Stimulated activated naive CD4-positive, alpha-beta T cell (primary cell): ENCODE measurements around the gene CACNA1G.
A peak's percentile ranks its signal among the peaks of the same experiment; 100 is the strongest.

Experiments used
- DNase-seq, 6 experiments: peaks; one replicate each; lab custom pipeline; 2025; lab: John Stamatoyannopoulos, UW

CACNA1G gene

DNA sequence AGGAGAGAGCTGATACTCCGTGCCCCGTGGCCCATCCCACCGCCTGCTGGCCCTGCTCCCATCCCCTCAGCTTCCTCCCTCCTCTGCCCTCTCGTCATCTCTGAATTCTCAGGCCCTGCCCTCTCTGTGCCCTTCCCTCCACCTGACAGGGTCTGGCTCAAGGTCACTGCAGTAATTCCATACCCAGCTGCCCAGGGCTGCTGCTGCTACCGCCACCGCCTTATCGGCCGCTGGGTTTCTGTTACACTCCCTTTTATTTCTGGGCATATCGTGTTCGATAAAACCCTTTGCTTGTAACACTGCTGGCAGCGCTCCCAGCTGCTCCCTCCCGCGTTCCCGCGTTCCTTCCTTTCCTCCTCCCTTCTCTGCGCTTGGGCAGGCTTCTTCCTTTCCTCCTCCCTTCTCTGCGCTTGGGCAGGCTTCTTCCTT, 26.8 kb upstream of the CACNA1G start:
- no peak for DNase-seq

DNA sequence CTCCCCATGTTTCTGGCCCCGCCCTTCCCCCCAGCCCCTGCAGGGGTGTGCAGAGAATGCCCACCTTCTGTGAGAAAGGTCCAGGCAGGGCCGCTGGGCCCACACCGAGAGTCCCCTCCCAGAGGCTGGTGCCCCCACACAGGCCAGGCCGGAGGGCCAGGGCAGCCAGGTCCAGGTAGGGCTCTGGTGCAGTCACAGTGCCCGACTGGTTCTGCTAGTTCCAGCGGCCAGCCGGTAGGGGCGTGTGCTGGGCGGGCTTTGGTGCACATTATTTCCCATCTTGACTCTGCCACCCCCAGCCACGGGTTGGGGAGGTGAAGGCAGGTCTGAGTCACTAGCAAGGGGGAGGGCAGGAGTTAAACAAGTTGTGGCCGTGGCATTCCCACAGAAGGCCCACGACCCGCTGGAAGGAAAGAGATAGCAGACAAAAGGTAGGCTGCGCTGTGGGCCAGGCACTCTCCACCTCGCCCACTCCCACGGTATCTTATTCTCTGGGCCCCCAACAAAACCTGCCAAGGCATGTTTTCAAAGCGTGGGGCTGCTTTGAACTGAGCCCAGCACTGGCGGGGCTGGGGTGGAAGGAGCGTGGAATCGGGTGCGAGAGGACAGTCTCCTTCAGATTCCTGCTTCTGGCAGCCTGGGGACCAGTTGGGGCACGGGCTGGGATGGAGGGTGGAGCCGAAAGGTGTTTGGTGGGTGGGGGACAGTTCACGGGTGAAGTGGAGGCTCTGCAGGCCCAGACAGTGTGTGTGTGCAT, 26.1 kb upstream of the CACNA1G start:
- no peak for DNase-seq

DNA sequence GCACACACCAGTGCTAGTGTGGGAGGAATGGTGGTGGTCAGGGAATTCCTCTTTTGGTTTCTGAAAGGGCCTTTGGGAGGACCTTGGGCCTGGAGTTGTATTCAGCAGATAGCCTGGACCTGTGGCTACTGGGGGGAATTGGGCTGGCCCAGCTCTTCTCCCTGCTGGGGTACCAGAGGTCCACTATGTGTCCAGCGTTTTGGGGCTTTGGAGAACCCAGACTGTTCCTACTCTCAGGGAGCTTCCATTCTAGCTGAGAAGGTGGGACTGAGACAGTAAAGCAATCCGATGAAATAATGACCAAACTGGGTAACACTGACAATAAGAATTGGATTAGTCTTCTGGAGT, 25.6 kb upstream of the CACNA1G start:
- DNase-seq, result no peak

DNA sequence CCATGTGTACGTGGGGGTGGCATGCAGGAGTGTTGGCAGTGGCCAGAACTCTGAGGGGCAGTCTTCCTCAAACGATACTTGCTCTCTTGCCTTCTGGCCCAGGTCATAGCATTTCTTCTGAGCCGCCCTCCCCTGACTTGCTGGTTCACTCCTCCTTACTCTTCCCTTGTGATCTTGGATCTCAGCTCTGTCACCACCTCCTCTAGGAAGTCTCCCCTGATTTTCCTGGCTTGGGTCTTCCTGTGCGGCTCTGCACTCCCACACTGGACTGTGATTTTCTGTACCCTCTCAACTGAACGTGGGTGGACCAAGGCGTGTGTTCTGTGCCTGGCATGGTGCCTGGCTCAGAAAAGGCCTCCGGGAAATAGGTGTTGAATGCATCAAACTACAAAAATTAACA, 25.1 kb upstream of the CACNA1G start:
- no peak for DNase-seq

DNA sequence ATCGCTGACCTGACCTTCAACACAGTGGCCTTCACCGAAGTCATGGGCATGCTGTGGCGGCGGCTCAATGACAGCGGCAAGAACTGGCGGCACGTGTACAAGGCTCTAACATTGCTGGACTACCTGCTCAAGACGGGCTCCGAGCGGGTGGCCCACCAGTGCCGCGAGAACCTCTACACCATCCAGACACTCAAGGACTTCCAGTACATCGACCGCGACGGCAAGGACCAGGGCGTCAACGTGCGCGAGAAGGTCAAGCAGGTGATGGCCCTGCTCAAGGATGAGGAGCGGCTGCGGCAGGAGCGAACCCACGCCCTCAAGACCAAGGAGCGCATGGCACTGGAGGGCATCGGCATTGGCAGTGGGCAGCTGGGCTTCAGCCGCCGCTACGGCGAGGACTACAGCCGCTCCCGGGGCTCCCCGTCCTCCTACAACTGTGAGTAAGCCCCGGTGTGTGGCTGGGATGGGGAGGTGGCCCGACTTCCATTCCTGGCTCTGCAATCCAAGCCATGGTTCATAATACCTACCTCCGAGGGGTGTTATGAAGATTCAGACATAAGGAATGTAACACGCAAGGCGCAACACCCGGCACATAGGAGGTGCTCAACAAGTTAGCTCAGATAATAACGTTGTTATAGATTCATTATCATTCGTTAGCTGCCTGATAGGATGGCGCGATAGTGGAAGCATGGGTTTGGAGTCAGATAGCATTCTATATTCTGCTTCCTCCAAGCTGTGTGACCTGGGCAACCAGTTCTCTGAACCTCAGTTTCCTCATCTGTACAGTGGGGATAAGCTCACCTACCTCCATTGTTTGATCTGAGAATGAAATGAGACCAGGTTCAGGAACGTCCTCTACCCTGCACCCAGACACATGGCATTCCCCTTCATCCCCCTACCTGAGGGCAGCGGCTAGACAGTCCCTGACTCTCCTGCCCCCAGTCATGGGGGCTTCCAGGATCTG, 23.6 kb upstream of the CACNA1G start:
- no peak for DNase-seq

DNA sequence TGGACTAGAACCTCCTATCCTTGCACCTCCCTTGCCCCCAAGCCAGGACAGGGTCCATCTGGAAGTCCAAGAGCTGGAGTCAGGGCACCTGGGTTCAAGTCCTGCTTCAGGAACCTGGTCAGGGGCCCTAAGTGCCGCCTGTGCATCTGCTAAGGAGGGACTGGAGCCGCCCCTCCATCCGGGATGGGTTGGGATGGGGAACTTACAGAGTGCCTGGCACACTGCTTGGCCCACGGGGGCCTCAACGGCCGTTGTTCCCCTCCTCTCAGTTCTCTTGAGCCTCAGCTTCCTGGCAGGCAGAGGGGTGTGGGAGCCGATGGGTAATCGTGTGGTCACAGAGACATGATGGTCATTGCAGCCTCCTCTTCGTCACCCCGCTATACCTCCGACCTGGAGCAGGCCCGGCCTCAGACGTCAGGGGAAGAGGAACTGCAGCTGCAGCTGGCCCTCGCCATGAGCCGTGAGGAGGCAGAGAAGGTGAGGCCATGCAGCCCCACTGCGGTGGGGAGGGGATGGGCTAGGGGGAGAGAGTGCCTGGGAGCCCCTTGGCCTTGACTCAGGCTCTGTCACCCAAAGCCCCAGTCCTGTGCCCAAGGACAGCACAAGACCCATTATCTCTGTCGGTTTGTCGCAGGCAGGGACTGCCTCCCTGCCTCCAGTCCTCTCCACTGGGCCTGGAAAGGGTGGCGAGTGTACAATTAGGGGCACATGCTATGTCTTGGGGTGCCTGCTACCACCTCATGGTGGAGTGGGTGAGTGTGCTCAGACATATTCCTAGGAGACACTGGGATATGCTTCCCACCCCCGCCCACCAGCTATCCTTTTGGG, 22.6 kb upstream of the CACNA1G start:
- no peak for DNase-seq

DNA sequence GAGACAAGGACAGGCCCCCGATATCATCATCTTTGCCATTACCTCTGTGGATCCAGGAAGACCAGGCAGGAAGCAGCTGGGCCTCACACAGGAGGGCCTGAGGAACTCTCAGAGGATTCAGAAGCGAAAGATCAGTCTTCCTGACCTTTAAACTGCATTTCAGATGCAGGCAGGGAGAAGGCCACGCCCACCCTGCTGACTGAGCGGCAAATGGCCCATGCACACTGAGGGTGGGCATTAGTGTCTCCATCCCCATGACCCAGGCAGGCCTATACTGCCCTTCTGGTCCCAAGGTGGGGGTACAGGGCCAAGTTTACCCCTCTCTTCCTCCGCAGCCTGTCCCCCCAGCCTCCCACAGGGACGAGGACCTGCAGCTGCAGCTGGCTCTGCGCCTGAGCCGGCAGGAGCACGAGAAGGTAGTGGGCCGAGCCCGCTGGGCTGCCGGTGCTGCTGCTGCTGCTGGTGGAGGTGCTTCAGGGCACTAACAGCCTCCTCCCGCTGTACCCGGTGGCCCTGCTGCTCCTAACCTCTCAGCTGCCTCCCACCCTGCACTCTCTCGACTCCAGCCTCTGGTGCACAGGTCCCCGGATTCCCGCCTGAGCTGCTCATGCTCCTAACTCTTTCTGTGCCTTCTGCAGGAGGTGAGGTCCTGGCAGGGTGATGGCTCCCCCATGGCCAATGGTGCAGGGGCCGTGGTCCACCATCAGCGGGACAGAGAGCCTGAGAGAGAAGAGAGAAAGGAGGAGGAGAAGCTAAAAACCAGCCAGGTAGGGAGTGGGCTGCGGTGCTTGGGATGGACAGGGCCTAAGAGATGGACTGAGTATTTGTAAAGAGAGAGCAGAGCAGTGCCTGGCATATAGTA, 21.7 kb upstream of the CACNA1G start:
- no peak for DNase-seq

DNA sequence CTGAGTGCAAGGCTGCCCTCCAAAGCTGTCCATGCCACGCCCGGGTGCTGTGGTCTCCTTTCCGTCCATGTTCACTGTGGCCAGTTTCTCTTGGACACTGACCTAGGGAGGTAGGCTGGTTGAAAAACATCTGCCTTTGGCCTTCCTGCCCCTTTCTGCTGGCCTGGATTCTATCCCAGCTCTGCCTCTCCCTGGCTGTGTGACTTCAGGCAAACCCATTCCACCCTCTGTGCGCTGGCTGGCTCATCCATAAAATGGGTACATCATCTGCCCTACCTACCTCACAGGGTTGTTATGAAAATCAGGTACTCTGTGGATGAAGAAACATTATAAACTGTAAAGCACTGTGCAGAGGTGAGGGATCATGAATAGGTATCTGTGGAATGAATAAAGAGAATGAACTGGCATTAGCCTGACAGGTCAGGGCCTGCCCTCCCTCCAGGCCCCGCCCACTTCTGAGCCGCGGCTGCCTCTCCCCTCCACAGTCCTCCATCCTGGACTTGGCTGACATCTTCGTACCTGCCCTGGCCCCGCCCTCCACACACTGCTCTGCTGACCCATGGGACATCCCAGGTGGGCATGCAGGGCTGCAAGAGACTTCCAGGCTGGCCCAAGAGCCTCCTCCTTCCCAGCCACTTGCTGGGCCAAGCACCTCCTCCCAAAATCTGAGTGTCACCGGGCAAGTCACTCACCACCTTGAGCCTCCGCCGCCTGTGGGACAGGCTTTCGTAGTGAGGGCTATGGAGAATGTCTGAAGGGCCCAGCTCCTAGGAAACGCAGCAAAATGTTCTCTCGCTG, 20.6 kb upstream of the CACNA1G start:
- DNase-seq, result no peak

DNA sequence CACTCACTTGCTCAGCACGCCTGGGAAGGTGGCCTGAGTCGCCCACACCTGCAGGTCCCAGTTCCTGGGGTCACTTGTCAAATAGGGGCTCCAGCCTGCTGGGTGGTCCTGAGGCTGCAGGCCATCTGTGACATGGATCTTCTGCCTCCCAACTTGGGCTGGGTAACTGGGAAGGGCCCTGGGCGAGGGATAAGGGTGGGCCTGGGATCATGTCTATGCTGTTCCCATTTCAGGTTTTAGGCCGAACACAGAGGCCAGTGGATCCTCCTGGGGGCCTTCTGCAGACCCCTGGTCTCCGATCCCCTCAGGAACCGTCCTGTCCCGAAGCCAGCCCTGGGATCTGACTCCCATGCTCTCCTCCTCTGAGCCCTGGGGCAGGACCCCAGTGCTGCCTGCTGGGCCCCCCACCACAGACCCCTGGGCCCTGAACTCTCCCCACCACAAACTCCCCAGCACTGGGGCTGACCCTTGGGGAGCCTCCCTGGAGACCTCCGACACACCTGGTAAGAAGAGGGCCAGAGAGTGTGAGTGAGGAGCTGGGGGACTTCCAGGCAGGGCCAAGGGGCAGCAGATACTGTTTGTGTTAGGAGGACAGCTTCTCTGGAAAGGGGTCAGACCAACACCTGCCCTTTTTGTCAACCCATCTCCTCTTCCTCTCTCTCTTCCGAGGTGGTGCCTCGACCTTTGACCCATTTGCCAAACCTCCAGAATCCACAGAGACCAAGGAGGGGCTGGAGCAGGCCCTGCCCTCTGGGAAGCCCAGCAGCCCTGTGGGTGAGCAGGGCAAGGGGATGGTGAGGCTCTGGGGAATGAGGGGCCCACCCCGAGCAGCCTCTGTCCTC, 19.7 kb upstream of the CACNA1G start:
- no peak for DNase-seq

DNA sequence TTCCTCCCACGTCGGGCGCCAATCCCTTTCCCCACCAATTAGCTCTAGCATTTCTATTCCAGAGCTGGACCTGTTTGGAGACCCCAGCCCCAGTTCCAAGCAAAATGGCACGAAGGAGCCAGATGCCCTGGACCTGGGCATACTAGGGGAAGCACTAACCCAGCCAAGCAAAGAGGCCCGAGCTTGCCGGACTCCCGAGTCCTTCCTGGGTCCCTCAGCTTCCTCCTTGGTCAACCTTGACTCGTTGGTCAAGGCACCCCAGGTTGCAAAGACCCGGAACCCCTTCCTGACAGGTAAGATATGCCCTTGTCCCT, 19.2 kb upstream of the CACNA1G start:
- peak in 1 of 6 experiments; percentile 24 for DNase-seq

DNA sequence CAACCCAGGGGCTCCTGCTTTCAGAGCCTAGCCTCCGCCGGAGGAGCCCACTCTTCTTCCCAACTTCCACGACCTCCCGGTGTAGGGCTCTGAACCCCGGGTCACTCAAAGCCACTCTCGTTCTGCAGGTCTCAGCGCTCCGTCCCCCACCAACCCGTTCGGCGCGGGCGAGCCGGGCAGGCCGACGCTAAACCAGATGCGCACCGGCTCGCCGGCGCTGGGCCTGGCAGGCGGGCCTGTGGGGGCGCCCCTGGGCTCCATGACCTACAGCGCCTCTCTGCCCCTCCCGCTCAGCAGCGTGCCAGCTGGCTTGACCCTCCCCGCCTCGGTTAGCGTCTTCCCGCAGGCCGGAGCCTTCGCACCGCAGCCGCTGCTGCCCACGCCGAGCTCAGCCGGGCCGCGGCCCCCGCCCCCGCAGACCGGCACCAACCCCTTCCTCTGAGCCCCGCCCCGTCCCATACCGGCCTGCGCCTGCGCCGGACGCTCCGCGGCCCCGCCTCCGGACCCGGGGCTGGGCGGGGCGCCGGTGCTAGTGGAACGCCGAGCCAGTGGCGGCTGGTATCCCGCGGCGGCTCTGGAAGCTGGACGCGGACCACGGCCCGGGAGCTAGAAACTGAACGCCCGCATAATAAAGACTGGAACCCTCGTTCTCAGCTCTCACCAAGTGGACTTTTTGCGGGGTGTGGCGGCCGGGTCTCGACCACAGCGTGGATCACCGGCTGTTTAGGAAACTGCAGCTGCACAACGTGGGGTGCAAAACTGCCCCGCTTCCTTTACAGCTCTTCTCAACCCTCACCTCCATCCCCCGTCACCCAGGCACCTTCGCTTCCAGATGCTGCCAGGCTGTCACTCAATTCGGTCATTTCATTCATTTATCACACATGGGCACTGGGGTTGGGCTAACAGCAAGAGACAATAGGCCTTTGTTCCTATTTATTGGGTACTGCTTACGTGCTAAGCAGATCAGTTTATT, 18.5 kb upstream of the CACNA1G start:
- peak; percentile 63 to 85 (median 76) for DNase-seq

DNA sequence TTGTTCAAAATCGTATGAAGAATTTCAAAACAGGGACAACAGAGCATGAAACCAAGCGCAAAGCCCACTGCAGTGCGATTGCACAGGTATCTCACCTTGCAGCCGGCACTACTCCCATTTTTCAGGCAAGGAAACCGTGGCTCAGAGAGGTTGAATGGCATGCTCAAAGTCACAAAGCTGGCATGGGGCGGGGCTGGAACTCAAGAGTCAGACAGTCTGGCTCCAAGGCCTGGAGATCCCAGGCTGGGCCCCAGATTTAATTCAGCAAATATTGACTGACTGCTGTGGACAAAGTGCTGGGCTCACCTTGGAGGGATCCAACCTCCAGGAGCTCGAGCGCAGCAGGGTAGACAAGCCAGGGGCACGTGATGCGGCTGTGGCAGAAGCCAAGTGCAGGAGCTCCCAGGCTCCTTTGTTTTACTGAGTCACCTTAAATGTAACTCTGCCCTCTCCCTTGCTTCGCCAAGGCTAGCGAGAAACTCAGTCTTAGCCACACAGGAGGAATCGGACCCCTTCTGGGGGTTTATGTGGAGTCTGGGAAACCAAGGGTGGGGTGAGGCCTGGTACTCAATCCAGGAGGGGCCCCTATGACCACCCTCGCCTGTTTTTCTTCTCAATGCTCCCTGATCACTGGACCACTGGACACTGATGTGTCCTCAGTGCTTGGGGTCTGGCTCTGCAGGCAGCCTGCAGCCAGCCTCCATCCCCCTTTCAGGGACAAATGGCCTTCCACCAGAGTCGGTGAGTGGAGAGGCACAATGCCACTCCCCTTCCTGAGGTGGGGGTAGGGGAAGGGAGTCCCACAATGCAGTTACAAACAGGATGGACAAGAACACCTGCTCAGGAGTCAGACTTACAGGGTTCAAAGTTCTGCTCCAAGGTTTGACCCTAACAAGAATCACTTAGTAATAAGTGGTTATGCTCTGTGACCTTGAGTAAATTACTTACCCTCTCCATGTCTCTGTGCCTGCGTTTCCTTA, 17.4 kb upstream of the CACNA1G start:
- DNase-seq, result no peak

DNA sequence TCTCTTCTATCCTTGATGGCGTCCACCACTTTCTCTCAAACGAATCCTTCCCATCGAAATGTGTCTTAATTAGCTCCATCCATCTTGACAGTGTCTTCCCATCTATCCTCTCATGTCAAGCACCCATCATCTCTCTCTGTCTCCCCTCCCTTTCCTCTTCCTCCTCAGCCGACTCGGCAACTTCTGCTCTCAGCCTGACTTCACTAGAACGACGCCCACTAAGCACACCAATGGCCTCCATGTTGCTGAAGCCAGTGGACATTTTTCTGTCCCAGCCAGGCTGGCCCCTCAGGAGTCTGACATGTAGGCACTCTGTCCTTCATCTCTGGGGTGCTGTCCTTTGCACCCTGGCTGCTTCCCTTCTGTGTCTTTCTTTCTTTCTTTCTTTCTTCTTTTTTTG, 16.0 kb upstream of the CACNA1G start:
- no peak for DNase-seq

DNA sequence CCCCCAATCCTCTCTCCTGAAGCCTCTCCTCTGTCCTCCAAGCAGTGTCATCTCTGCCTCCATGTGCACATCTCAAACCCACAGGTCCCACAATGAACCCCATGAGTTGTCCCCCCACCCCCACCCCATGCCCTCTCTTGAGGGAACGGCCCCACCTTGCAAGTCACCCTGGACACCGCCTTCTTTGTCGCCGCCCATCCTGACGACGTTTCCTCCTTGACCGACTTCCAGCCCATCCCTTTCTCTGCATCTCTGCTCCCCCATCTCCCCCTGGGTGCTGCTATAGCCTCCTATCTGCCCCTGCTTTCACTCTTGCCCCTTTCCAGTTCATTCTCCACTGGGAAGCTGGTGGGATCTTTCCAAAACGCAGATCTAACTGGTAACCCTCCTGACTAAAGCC, 15.2 kb upstream of the CACNA1G start:
- DNase-seq, result no peak

DNA sequence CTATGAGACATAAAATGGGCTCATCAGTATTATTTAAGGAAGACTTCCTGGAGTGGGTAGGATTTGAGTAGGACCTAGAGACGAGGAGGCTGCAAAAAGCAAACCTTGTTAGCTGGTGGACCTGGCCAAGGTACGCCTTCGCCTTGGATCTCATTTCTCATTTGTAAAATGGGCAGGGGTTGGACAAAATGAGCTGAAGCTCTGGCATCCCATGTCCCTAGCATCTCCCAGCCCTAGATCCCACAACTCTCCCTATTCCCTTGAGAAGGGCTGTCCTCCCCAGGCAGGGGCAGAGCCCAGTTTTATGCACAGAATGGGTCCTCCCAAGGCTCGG, 13.8 kb upstream of the CACNA1G start:
- no peak for DNase-seq

DNA sequence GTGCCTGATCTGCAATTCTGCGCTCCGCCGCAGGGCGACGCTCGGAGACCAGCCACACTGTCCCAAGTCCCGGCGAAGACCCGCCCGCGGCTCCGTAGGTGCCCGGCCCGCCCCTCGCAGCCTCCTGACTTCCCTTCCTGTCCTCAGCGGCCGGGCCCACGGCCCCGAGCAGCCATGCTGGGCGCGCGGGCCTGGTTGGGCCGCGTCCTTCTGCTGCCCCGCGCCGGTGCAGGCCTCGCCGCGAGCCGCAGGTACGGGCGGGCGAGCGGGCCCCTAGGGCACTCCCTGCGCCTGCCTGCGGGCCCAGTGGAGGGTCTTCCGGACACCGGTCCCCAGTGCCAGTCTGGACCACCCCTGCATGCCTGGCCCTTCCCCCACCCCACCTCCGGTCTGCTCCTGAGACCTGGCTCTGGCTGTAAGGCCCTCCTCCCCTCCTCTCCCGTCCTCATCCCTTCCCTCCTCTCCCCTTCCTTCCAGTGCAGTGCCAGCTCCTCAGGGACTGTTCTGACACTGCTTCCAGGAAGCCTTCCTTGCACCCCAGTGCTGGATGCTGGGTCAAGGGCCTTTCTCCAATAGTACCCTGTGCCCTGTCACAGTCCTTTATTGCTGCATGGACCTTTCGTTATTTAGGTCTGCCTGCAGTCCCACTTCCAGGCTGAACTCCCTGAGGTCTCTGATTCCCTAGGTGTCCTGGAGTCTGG, 13.3 kb upstream of the CACNA1G start, which contains the start of gene SPATA20:
Gene SPATA20, plus strand, starts transcription at position 140 of the 701 bp plus-strand sequence. Its CDS starts 35 bp downstream, at position 175.
- peak; percentile 67 to 85 (median 78) for DNase-seq

DNA sequence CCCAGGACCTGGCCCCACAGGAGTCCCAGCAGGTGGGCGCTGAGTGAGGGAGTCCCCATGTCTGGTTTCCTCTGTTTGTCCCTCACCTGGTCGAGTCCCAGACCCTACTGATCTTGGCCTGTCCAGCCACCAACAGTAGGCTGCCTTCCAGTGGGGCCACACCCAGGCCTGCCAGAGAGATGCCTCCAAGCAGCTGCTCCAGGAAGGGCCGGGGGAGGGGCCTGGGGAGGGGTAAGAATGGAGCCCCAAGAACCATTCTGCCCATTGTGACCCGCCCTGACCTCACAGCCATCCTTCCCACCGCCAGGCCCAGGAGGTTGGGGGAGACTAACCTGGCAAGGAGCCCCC, 12.8 kb upstream of the CACNA1G start:
- no peak for DNase-seq
